RPMI7951 (cell line): ENCODE results near the gene RREB1. TPM values are rescaled to one million over a fixed set of nuclear protein-coding genes. Genes with fewer than 3 reads are reported as not detected.

Experiments used
- DNase-seq: peaks from one replicate; pipeline ENCODE4 v3.0.0-alpha.2; 2012; ENCODE audit warnings: low read depth
- total RNA-seq: library from RNA; depleted of rRNA; stranded (reverse); fragments of >200 nt; shearing (Covaris generic); gene quantifications from 2 replicates; pipeline ENCODE4 v1.2.3, GENCODE V29; 2014

Gene RREB1
- total RNA-seq, 1 experiment from 2014 or later = 6.0 TPM

DNA sequence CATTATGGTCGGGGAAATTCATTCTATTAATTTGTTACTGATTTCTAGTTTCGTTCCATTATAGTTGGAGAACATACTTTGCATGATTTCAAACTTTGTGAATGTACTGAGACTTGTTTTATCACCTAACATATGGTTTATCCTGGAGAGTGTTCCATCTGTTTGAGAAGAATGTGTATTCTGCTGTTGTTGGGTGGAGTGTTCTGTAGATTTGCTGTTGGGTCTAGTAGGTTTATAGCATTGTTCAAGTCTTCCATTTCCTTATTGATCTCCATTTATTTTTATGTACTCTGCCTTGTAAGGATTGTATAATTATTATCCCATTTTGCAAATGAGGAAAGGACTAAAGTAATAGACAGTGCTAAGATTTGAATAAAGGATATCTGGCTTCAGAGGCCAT lies 85.4 kb downstream of the RREB1 start:
- DNase-seq = no peak

DNA sequence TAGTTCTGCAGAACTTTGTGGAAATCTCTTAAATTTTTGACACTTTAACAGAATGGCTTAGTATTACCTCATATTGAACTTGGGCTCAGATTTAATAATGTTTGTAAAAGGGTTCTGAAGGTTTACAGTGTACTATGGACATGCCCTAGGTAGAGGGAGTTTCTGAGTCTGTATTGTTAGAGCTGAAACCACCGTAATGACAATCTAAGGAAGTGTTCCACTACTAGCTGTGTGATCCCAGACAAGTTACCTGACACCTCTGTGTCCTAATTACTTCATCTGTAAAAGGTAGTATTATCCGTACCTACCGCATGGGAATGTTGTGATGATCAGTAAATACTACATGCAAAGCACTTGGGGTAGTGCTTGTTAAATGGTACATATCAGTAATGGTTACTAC lies 86.9 kb downstream of the RREB1 start:
- DNase-seq = no peak

DNA sequence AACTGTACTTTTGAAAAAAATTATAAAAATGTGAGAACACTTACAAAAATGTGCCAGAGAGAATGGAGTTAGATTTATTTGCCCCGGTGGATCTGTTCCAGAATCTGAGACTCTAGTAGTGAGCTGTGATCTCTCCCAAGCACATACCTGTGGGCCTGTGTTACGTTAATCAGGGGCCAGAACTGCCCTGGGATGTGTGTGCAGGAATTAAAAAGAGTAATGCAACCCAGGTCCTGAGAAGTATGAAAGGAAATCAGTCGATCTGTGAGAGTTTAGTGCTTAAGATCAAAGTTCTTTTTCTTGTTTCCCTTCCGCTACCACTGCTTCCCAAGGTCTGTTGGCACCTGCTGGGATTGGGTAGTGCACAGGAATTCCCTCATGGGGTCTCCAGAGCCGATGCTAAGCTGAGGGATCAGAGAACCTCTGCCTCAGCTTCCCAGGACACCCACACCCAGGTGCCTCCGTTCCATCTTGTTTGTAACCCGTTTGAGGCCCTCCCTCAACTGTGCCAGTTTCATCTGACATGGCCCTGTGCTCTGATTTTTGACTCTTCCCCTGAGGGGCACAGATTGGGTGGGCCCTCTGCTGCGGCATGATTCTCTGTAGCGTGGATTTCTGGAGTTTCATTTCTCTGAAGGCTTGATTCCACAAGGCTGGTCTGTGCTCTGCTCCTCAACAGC lies 87.7 kb downstream of the RREB1 start:
- DNase-seq = no peak

DNA sequence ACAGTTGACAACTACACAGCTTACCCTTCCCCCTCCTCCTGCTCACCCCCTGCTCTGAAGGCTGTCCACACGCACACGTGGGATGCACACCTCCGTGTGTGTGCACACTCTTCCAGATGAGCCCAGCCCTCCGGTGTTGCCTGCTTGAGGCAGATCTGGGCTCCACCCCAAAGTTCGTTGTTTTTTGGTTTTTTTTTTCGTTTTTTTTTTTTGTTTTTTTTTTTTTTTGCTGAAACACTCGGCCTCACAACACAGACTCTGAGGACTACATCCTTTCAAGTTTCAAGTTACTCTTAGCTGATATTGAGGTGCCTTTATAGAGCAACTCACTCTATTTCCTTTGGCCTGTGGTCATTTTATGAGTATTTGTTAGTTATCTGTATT lies 88.2 kb downstream of the RREB1 start:
- DNase-seq = no peak

DNA sequence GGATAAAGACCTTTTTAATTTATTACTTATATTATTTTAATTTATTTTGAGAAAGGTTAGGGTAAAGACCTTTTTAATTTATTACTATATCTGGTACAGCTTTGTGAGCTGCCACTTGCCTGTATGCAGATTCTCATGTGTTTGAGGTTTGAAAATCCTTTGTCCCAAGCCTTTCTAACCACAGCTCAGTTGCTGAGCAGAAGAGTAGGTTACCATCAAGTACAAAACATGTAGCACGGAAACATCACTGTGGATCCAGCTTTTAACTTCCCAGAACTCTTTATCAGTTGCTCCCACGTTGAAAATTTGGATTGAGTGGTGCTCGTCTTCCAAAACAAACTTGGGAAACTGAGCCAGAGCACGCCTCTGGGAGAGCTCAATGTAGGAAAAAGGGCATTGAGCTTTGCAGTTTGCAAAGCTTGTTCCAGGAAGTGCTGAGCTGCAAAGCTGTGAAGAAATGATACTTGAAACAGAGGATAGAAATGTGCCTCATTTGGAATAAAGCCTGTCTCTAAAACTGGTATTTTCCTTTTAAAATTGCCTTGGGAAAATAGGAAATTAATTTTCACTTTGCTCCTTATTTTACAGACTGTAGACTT lies 89.0 kb downstream of the RREB1 start:
- no peak for DNase-seq

DNA sequence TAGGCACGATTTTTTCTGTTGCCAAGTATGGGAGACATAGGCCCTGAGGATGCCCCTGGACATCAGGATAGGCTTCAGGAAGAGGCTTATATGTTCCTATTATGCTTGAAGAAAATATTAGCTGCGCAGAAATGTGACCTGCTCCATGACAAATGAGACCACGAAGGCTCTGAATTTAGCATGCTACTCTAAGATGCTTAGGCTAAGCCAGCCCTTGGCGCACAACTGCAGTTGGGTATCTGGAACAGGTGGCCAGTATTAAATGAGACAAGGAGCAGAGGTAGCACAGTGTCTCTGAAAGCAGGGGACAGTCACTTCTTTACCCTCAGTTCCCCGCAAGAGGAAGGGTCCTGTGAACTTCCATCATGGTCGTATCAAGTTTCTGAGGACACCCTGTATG lies 90.0 kb downstream of the RREB1 start:
- DNase-seq = no peak

DNA sequence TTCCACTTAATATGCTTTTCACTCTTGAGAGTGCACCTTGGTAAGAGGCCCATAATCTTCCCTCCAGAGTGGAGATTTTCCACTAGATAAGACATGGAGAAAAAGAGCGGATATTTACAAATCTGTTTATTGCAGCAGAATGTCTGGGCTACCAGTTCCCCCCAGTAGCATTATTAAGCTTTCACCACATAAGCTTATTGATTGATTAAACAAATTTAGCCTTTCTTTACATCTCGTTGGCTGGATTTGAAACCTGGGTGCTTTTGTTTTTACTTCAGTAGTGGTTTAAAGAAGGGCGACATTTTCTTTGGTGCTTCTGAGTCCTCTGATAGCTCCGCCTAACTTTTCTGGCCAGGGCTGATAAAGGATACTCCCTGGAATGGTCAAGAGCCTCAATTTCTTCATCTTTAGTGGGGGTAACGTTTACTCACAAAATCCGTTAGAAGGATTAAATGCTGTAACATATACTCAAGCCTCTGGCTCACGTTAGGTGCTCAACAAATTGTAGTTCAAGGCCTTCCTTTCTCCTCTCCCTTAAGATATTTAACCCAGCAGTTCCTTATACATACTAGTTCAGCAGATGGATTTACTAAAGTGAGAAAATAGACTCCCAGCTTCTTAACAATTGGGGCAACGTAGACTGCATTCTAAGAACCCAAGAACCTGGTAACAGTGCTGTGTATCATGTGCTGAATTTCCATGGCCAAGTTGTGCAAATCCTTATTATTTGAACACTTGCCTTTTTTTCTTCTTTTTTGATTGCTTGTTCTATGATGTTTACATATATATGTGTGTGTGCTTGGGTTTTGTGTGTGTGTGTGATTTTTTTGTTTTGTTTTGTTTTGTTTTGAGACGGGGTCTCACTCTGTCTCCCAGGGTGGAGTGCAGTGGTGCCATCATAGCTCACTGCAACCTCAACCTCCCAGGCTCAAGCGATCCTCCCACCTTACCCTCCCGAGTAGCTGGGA lies 91.4 kb downstream of the RREB1 start:
- DNase-seq = no peak

- no peak for DNase-seq
Measured at GRCh38 chr6:7200598-7201443, 93.1 kb downstream of the RREB1 start.

GRCh38 chr6:7201444-7201731 lies 93.6 kb downstream of the RREB1 start:
- no peak for DNase-seq

DNA sequence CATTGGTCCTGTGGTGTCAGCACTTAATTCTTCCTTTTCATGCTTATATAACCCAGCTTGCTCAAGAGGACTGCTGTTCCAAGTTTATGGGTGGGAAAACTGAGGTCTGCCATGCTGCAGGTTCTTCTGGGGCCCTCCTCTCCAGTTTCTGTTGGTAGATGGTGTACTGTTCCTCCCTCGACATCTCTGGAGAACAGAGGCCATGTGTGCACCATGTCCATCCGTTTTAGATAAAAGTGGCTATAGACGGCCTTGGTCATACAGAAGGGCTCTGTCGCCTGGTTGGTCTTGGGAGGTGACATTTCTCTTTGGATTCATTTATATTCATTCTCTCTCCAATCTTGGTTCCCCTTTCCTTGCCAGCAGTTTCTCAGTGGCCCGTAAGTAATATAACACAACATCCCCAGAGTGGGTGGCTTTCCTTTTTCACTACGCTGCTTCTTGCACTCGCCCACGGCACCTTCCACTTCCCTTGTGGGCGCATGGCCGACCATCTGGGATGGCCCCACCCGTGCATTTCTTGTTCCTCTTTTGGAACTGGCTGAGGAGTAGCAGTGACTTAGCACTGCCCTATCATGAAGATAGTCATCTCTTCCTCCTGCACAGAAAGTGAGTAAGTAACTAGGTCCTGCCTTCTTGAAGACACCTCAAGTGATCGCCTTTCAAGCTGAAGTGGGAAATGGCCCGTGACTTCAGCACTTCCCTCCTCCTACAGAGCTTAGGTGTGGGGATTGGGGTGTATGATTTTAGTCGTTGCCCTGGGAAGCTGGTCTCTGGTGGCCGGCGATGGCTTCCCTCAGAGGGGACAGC lies 94.2 kb downstream of the RREB1 start:
- DNase-seq = no peak

DNA sequence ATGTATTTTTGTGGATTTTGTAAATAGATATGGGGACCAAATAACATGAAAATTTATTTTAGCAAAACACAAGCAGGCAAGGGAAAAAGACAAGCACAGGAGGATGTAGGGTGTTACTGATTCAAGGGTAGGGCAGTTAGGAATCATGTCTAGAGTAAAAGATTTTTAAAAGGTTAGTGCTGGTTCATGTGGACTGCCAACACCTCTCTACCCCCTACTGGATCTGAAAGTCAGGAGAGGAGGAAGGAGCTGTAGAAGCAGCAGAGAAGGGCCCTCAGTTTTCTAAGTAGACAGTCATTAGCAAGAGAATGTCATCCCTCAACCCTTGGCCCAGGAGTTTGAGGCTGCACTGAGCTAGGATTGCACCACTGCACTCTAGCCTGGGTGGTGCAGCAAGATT lies 95.2 kb downstream of the RREB1 start:
- DNase-seq = no peak

GRCh38 chr6:7203939-7204338 lies 96.2 kb downstream of the RREB1 start:
- no peak for DNase-seq

- no peak for DNase-seq
Measured at GRCh38 chr6:7204726-7205125, 97.0 kb downstream of the RREB1 start.

DNA sequence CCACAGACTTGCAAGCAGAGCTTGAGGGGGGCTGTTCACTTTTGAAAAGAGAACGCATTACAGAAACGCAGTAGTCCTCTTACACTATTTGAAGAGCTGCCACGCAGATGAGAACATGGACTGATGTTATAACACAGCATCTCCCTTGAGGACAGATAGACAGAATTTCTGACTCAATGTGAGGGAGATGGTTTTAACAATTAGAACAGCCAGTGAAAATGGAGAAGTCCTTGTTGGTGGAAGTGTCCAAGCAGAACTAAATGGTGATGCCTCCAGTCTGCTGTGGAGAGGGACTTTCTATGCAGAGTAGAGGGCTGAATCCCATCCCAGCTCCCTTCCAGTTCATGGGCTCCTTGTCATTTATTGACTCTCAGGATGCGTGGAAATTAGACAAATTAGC lies 100.0 kb downstream of the RREB1 start:
- DNase-seq = no peak

DNA sequence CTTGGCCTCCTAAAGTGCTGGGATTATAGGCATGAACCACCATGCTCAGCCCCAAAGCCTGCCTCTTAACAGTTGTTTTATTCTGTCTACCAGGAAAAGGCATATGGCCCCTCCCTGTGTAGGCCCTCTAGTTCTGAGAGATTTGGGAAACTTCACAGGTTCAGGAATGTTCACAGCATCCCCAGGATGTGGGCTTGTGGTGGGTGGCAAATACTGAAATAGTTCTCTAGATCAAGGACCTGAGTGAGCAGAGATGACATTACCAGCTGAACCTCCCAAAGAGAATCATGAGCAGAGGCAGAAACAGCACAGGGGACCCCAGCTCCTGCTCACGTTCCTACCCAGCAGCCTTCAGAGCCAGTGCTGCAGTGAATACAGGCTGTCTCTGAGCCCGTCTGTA lies 105.7 kb downstream of the RREB1 start:
- DNase-seq = no peak

GRCh38 chr6:7214468-7214867 lies 106.7 kb downstream of the RREB1 start:
- peak; percentile 13 for DNase-seq

DNA sequence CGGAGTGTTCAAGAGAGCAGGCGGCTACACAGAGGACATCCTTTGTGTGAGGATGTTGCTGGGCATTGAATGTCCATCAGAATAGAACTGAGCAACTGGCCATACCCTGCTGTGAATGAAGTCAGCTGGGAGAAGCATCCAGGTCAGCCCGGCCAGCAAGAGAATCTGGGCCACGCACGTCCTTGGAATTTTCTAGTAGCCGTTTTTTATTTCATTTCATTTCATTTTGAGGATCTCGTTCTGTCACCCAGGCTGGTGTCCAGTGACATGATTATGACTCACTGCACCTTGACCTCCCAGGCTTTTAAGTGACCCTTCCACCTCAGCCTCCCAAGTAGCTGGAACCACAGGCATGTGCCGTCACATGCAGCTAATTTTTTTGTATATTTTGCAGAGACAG lies 107.4 kb downstream of the RREB1 start:
- DNase-seq = peak; percentile 64

GRCh38 chr6:7215798-7216231 lies 108.1 kb downstream of the RREB1 start:
- no peak for DNase-seq

GRCh38 chr6:7216941-7217621 lies 109.3 kb downstream of the RREB1 start:
- DNase-seq = no peak

- no peak for DNase-seq
Measured at GRCh38 chr6:7218406-7218988, 110.7 kb downstream of the RREB1 start.
